K562 (cell line): Measurements from ENCODE around the gene SFI1. TPM values are rescaled to one million over a fixed set of nuclear protein-coding genes. Genes with fewer than 3 reads are reported as not detected.

Experiments
- CREB1 ChIP-seq, 2 experiments: sonication (generic) in 1 of 2; formaldehyde crosslinking in 1 of 2; IDR thresholded peaks; 2 replicates each; pipeline versions ENCODE4 v1.6.1 to v1.8.0; 2012 to 2022; ENCODE audit warnings: inconsistent platforms in 1 of 2, mild to moderate bottlenecking in 1 of 2, missing genetic modification reagents in 1 of 2, moderate library complexity in 1 of 2
- JUND ChIP-seq, 2 experiments: IDR thresholded peaks; 2 replicates in 1 of 2; 3 replicates in 1 of 2; pipeline ENCODE4 v1.6.1; 2011; ENCODE audit warnings: borderline replicate concordance in 2 of 2, low read depth in 2 of 2, low read length in 2 of 2, improper control_type of control experiment in 1 of 2, missing biosample characterization in 1 of 2, missing genetic modification characterization in 1 of 2, missing genetic modification reagents in 1 of 2
- KLF13 ChIP-seq: fragments of 450-650 bp; IDR thresholded peaks from 2 replicates; pipeline ENCODE4 v1.6.1; 2016; ENCODE audit warnings: missing genetic modification characterization, low read depth, mild to moderate bottlenecking, missing compliant biosample characterization, moderate library complexity, borderline replicate concordance
- MAZ ChIP-seq, 2 experiments: fragments of 450-650 bp in 1 of 2; sonication (generic) in 1 of 2; formaldehyde crosslinking; IDR thresholded peaks in 1 of 2; conservative IDR thresholded peaks in 1 of 2; 2 replicates each; pipeline versions ENCODE4 v1.4.0 to v1.5.0; 2020; ENCODE audit warnings: mild to moderate bottlenecking in 1 of 2, missing genetic modification reagents in 1 of 2
- NFIX ChIP-seq: fragments of 250-450 bp; sonication (Bioruptor Pico); IDR thresholded peaks from 2 replicates; pipeline ENCODE4 v1.4.0; 2020; ENCODE audit warnings: low read depth, mild to moderate bottlenecking, moderate library complexity
- SIN3B ChIP-seq: fragments of 450-650 bp; IDR thresholded peaks from 2 replicates; pipeline ENCODE4 v1.6.1; 2017; ENCODE audit warnings: low read depth, mild to moderate bottlenecking, moderate library complexity
- ZNF253 ChIP-seq: fragments of 250-450 bp; sonication (Bioruptor Pico); conservative IDR thresholded peaks from 2 replicates; pipeline ENCODE4 v1.6.1; 2021; ENCODE audit warnings: mild to moderate bottlenecking
- ZNF77 ChIP-seq: fragments of 250-450 bp; sonication (Bioruptor Pico); IDR thresholded peaks from 2 replicates; pipeline ENCODE4 v1.5.0; 2020
- polyA plus RNA-seq, 8 experiments: library from polyadenylated mRNA; depleted of rRNA in 4 of 8; stranded (reverse) in 5 of 8; unstranded in 3 of 8; fragments of >200 nt; fragmentation: Nextera tagmentation in 2 of 8; fragmentation: Illumina TruSeq in 1 of 8; extraction: Ambion mirVana in 2 of 8; extraction: Trizol in 1 of 8; gene quantifications; 2 replicates each; pipeline versions ENCODE4 v1.2.1 to v1.2.3, GENCODE V29; 2011 to 2014; ENCODE audit warnings: inconsistent platforms in 1 of 8, missing spikeins in 1 of 8
- total RNA-seq, 7 experiments: library from RNA; depleted of rRNA in 6 of 7; stranded (reverse); fragments of >200 nt in 6 of 7; fragmentation: Illumina TruSeq in 2 of 7; extraction: Trizol in 2 of 7; gene quantifications; 2 replicates each; pipeline versions ENCODE4 v1.2.1 to v1.2.3, GENCODE V29; 2011 to 2021; ENCODE audit warnings: low replicate concordance in 1 of 7
- TF ChIP-seq, protein P1 (sequence below): sonication (generic); formaldehyde crosslinking; IDR thresholded peaks from 2 replicates; pipeline ENCODE4 v1.8.1; 2022; ENCODE audit warnings: missing genetic modification reagents
- TF ChIP-seq, protein P2 (sequence below): fragments of 200-800 bp; sonication (Bioruptor generic); IDR thresholded peaks from 2 replicates; pipeline ENCODE4 v1.6.1; 2017; ENCODE audit warnings: missing genetic modification characterization, missing compliant biosample characterization
- TF ChIP-seq, protein P3 (sequence below), 2 experiments: fragments of 200-800 bp in 1 of 2; sonication (Bioruptor generic) in 1 of 2; sonication (generic) in 1 of 2; formaldehyde crosslinking in 1 of 2; IDR thresholded peaks in 1 of 2; conservative IDR thresholded peaks in 1 of 2; 2 replicates each; pipeline versions ENCODE4 v1.5.0 to v1.6.1; 2016 to 2020; ENCODE audit warnings: missing compliant biosample characterization in 1 of 2, missing genetic modification characterization in 1 of 2, missing genetic modification reagents in 1 of 2
- TF ChIP-seq, protein P4 (sequence below): fragments of 250-450 bp; sonication (Bioruptor Pico); IDR thresholded peaks from 2 replicates; pipeline ENCODE4 v1.5.0; 2021; ENCODE audit warnings: mild to moderate bottlenecking, moderate library complexity
- TF ChIP-seq, protein P5 (sequence below): fragments of 250-450 bp; sonication (Bioruptor Pico); IDR thresholded peaks from 2 replicates; pipeline ENCODE4 v1.5.0; 2020; ENCODE audit warnings: mild to moderate bottlenecking, borderline replicate concordance

The SFI1 gene
- total and polyA plus RNA-seq, 9 of the 15 experiments (the other 6 are each of a cell fraction or from before 2014, with no cell fraction given): 3.0 to 25.6 (median 14.1) TPM

DNA sequence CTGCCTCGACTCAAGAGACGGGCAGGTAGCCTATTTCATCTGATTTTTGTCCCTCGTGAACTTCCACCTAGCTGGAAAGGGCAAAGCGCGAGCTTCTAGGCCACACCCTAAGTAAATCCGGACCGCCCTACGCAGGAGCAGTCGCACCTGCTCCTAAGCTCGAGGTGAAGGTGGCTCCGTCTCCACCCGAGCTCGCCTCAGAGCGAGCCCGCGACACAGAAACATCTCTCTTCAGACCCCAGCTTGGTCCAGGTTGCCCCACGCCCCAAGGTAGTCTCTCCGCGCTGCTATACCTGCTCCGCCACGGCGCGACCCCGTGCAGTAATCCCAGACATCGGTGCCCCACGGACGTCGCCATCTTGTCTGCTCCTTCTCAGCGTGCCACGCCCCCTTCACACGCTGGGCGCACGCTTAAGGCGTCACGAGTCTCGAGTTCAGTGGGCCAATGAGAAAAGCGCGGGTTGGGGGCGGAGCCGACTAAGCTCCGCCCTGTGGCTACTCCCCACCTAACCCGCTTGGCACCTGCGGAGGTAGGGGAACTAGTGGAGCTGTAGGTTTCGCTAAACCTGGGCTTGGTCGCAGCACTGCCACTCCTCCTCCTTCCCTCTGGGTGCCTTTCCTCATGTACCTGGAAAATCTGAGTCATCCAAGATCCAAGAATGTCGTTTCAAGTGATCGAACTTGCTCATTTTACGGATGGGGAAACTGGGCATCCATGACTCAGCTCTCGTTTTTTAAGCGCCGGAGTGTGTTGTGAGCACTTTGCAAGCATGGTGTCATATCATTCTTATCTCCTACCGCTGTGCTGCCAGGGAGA, 165.7 kb downstream of the SFI1 start, which contains the start of gene PISD (continued):
- TF ChIP-seq ZNF77 (CRISPR knock-in tag) (no peak), MAZ (CRISPR knock-in tag; conservative IDR thresholded peaks at IDR 0.05 in 1 of 2, IDR thresholded peaks at IDR 0.05 in 1 of 2) (peak in 1 of 2 experiments; percentile 47; a peak in 1 of 4 replicates), ZNF253 (no peak), SIN3B (peak; percentile 96), KLF13 (tag) (peak; percentile 100), CREB1 (IDR thresholded peaks at IDR 0.05) (peak; percentile 96), CREB1 (CRISPR knock-in tag; IDR thresholded peaks at IDR 0.05) (peak; percentile 98), JUND (IDR thresholded peaks at IDR 0.05; ENCODE audit: borderline replicate concordance, low read depth, low read length) (no peak; the same call in 1 of the 2 replicates), JUND (tag; IDR thresholded peaks at IDR 0.05; ENCODE audit: borderline replicate concordance, low read depth, low read length) (peak; percentile 75; the same call in 2 of the 3 replicates), NFIX (CRISPR knock-in tag) (no peak)
- TF ChIP-seq, protein P1, sequence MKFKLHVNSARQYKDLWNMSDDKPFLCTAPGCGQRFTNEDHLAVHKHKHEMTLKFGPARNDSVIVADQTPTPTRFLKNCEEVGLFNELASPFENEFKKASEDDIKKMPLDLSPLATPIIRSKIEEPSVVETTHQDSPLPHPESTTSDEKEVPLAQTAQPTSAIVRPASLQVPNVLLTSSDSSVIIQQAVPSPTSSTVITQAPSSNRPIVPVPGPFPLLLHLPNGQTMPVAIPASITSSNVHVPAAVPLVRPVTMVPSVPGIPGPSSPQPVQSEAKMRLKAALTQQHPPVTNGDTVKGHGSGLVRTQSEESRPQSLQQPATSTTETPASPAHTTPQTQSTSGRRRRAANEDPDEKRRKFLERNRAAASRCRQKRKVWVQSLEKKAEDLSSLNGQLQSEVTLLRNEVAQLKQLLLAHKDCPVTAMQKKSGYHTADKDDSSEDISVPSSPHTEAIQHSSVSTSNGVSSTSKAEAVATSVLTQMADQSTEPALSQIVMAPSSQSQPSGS (CRISPR knock-in tag): no peak
- TF ChIP-seq, protein P2, sequence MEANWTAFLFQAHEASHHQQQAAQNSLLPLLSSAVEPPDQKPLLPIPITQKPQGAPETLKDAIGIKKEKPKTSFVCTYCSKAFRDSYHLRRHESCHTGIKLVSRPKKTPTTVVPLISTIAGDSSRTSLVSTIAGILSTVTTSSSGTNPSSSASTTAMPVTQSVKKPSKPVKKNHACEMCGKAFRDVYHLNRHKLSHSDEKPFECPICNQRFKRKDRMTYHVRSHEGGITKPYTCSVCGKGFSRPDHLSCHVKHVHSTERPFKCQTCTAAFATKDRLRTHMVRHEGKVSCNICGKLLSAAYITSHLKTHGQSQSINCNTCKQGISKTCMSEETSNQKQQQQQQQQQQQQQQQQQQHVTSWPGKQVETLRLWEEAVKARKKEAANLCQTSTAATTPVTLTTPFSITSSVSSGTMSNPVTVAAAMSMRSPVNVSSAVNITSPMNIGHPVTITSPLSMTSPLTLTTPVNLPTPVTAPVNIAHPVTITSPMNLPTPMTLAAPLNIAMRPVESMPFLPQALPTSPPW (CRISPR knock-in tag): 0 out of 2 replicates have a peak, but pooled peaks have one; percentile 19
- TF ChIP-seq, protein P3, sequence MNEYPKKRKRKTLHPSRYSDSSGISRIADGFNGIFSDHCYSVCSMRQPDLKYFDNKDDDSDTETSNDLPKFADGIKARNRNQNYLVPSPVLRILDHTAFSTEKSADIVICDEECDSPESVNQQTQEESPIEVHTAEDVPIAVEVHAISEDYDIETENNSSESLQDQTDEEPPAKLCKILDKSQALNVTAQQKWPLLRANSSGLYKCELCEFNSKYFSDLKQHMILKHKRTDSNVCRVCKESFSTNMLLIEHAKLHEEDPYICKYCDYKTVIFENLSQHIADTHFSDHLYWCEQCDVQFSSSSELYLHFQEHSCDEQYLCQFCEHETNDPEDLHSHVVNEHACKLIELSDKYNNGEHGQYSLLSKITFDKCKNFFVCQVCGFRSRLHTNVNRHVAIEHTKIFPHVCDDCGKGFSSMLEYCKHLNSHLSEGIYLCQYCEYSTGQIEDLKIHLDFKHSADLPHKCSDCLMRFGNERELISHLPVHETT (CRISPR knock-in tag; conservative IDR thresholded peaks at IDR 0.05 in 1 of 2, IDR thresholded peaks at IDR 0.05 in 1 of 2): peak in 1 of 2 experiments; percentile 38; a peak in 1 of 4 replicates
- TF ChIP-seq, protein P4, sequence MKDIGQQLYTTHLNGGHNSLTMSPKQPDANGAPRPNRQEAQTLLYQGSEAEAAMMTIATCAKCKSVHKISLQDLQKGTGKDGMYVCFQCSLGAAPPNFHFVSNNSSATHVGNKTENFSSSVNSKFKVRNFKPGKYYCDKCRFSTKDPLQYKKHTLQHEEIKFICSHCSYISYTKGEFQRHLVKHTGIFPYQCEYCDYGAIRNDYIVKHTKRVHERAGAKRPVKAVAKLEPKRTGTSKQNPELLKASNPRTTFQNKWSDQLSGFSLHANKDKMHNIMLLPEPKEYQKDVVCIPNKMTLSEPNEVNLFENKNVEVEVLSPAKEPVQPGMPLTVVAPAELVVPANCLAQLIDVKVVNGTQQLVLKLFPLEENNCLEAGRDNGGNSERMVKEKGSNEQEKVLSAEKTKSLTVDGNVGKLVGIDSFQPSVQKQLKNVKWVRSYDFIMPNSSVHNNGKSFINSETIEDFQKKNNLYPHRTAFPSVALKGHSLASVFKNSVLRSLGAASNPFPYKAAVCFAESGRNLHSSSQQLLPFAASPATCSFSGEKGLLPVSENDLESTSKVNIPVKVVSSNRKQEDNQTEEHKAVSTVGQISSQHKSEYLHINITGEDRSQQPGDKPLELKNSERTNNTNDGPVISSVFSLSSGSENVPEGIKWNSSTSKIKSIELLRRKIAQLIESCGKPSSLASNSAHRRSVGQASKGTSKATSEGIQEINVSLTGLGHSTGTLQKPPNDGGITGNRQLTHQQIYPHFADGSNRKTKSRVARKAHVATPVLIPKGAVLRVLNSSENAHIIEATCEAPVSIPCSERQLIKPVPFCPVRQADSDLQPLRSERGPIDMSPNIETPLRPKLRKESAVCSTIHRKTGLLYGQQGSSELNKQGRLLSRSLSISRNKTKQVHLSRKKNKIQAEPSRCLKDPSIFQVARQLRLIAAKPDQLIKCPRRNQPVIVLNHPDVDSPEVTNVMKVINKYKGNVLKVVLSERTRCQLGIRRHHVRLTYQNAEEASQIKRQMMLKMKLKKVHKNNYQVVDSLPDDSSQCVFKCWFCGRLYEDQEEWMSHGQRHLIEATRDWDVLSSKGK (CRISPR knock-in tag): no peak
- TF ChIP-seq, protein P5, sequence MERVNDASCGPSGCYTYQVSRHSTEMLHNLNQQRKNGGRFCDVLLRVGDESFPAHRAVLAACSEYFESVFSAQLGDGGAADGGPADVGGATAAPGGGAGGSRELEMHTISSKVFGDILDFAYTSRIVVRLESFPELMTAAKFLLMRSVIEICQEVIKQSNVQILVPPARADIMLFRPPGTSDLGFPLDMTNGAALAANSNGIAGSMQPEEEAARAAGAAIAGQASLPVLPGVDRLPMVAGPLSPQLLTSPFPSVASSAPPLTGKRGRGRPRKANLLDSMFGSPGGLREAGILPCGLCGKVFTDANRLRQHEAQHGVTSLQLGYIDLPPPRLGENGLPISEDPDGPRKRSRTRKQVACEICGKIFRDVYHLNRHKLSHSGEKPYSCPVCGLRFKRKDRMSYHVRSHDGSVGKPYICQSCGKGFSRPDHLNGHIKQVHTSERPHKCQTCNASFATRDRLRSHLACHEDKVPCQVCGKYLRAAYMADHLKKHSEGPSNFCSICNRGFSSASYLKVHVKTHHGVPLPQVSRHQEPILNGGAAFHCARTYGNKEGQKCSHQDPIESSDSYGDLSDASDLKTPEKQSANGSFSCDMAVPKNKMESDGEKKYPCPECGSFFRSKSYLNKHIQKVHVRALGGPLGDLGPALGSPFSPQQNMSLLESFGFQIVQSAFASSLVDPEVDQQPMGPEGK: no peak
